ENCODE data around the gene IFNAR1. TPM values are rescaled to one million over a fixed set of nuclear protein-coding genes. Genes with fewer than 3 reads are reported as not detected.

The IFNAR1 gene
- total and polyA plus RNA-seq, 2 of the 8 experiments (the other 6 are each of a cell fraction or from before 2014, with no cell fraction given): 3.1 to 17.1 TPM

- Histone ChIP-seq H4K8ac (ENCODE audit: extremely low read depth, insufficient read depth, low read length) (no peak overlapping the region), H3K4me2 (ENCODE audit: insufficient read depth in 1 of 2, low read depth in 2 of 2, low read length in 2 of 2) (no peak overlapping the region)
- 85% methylated on average over 4 of the region's 4 CpGs; no CpG with 5 or more reads in 1 of the 2 experiments for WGBS, 2 experiments (ENCODE audit: extremely low coverage in 1 of 2, insufficient coverage in 1 of 2, insufficient read length in 1 of 2, insufficient replicate concordance in 2 of 2, low coverage in 1 of 2, low lambda C conversion rate in 2 of 2, missing lambda C conversion rate in 1 of 2)
These were observed 11.2 kb upstream of the IFNAR1 start for GRCh38 chr21:33313611-33314010.

More at GRCh38 chr21:33313611-33314010, 11.2 kb upstream of the IFNAR1 start:
- Histone ChIP-seq H3K4me1 (replicated peaks in 1 of 4; ENCODE audit: control insufficient read depth in 3 of 4, insufficient read depth in 4 of 4, low read length in 3 of 4) (no peaks in the 10 kb centered on the region), H3K4me3 (ENCODE audit: extremely low read depth in 1 of 4, insufficient read depth in 2 of 4, low read depth in 3 of 4, low read length in 4 of 4) (no peak overlapping the region), H4K5ac (ENCODE audit: insufficient read length, low read depth, low read length) (no peak overlapping the region), H3K14ac (ENCODE audit: insufficient read length) (no peak overlapping the region), H2BK12ac (ENCODE audit: low read depth, low read length) (no peak overlapping the region), H3K79me1 (ENCODE audit: low read depth, low read length) (no peaks in the 10 kb centered on the region), H3K79me2 (ENCODE audit: control insufficient read depth in 1 of 2, insufficient read depth in 2 of 2, low read length in 2 of 2) (no peaks in the 10 kb centered on the region), H3K23me2 (ENCODE audit: low read depth, low read length) (no peaks in the 10 kb centered on the region), H2AFZ (ENCODE audit: low read length) (no peak overlapping the region), H2BK15ac (ENCODE audit: low read length) (no peak overlapping the region), H3K23ac (ENCODE audit: insufficient read length) (no peak overlapping the region), H2BK5ac (ENCODE audit: low read depth, low read length) (no peak overlapping the region), H3K56ac (replicated peaks; ENCODE audit: insufficient read length, low read depth, low read length) (no peak overlapping the region), H2AK5ac (ENCODE audit: low read depth, low read length) (no peak overlapping the region), H3K18ac (ENCODE audit: extremely low read depth, low read length) (no peak overlapping the region), H3K9me3 (ENCODE audit: insufficient read depth in 2 of 2, low read depth in 1 of 2, low read length in 1 of 2) (no peaks in the 10 kb centered on the region), H4K20me1 (replicated peaks in 1 of 2; ENCODE audit: control insufficient read depth in 1 of 2, insufficient read depth in 2 of 2, low read length in 2 of 2) (no peaks in the 10 kb centered on the region), H3K27me3 (replicated peaks in 1 of 4; ENCODE audit: control insufficient read depth in 3 of 4, extremely low read depth in 1 of 4, insufficient read depth in 3 of 4, low read length in 3 of 4) (no peaks in the 10 kb centered on the region), H4K91ac (replicated peaks; ENCODE audit: insufficient read length, low read length) (no peak overlapping the region), H2BK20ac (ENCODE audit: low read length) (no peak overlapping the region), H3K9ac (replicated peaks in 1 of 4; ENCODE audit: extremely low read depth in 1 of 4, low read depth in 3 of 4, low read length in 3 of 4) (no peak overlapping the region), H3K27ac (ENCODE audit: low read depth, low read length) (no peak overlapping the region), H2BK120ac (replicated peaks; ENCODE audit: low read depth, low read length) (no peak overlapping the region), H3K36me3 (ENCODE audit: control insufficient read depth in 2 of 4, insufficient read depth in 4 of 4, low read length in 3 of 4) (no peaks in the 10 kb centered on the region), H3K4ac (replicated peaks; ENCODE audit: insufficient read length, low read depth, low read length) (no peak overlapping the region)
- no peak for DNase-seq (ENCODE audit: low read depth in 1 of 2, low spot score in 2 of 2)
- no peak for FAIRE-seq
- TF ChIP-seq FOSL1 (IDR thresholded peaks at IDR 0.05; ENCODE audit: insufficient read depth, low read depth, low read length) (no peak), CTBP2 (IDR thresholded peaks at IDR 0.05; ENCODE audit: borderline replicate concordance, insufficient read depth, insufficient read length, low read length) (no peak), MAFK (IDR thresholded peaks at IDR 0.05; ENCODE audit: low read depth, low read length) (no peak), HDAC6 (IDR thresholded peaks at IDR 0.05; ENCODE audit: low read depth, low read length) (no peak), SIRT6 (IDR thresholded peaks at IDR 0.05; ENCODE audit: low read length) (no peak)
- ChIA-PET POLR2A (ENCODE audit: partially characterized antibody) (interaction anchor here (1.6 to 2.0 kb wide), 2 partner anchors 11 to 48 kb away, joined by 5 to 6 read pairs; partner anchors contain the start of gene IFNAR1), CTCF (ENCODE audit: partially characterized antibody) (interaction anchor here (1.2 to 3.1 kb wide), 4 partner anchors 11 to 48 kb away, joined by 3 to 13 read pairs (median 4); no protein-coding TSS in a partner anchor)
